HFFc6 (cell line): Measurements from ENCODE around the gene ACAN. TPM values are rescaled to one million over a fixed set of nuclear protein-coding genes. Genes with fewer than 3 reads are reported as not detected.

Experiments used
- DNase-seq: peaks from one replicate; pipeline ENCODE4 v3.0.0-alpha.2; 2018
- H3K27ac Mint-ChIP-seq: 2 replicates; pipeline ENCODE4 v1.8.0; 2020; ENCODE audit warnings: mild to moderate bottlenecking, mixed read lengths
- H3K27me3 Mint-ChIP-seq: 2 replicates; pipeline ENCODE4 v1.8.0; 2021; ENCODE audit warnings: mild to moderate bottlenecking, moderate library complexity, mixed read lengths; ENCODE audit not compliant: insufficient read depth
- H3K36me3 Mint-ChIP-seq: 2 replicates; pipeline ENCODE4 v1.8.0; 2021; ENCODE audit warnings: low read depth, mixed read lengths
- H3K4me1 Mint-ChIP-seq: 2 replicates; pipeline ENCODE4 v1.8.0; 2020; ENCODE audit warnings: low read depth, mixed read lengths
- H3K4me3 Mint-ChIP-seq: 2 replicates; pipeline ENCODE4 v1.8.0; 2020; ENCODE audit warnings: mild to moderate bottlenecking, moderate library complexity, mixed read lengths
- H3K9me3 Mint-ChIP-seq: 2 replicates; pipeline ENCODE4 v1.8.0; 2020; ENCODE audit warnings: mild to moderate bottlenecking, mixed read lengths
- total RNA-seq, 6 experiments: library from RNA; stranded (reverse); fragmentation: NEBNext Ultra II Directional; extraction: Animal tissue kit (Norgen Biotek cat#: 25700); gene quantifications; 2 replicates in 1 of 6; 3 replicates in 5 of 6; pipeline ENCODE4 v1.2.3, GENCODE V29; 2021
- TF ChIP-seq, protein P1 (sequence below): fragments of 200-600 bp; sonication (generic); IDR thresholded peaks from 2 replicates; pipeline ENCODE4 v1.5.0; 2021; ENCODE audit warnings: antibody characterized with exemption, mild to moderate bottlenecking

ACAN gene
- total RNA-seq, 6 experiments from 2014 or later, result 0.02 to 0.14 (median 0.10) TPM; not detected in 3

DNA sequence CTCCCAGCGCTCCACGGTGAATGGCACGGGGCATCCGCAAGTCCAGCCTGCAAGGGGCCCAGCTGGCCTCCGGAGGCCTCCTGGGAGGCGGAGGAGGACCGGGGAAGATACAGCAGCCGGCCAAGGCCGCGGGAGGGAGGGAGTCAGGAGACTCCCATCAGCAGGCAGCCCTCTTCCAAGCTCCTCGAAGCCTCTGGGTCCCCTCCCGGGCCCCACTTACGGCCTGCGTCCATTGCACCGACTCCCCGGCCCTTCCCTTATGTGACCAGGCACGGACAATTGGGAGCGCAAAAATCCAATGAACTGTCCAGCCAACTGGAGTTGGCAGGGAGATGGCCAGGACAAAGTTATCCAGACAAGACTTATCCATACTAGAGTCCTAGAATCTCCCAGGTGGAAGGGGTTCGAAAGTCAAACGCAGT lies 109.3 kb downstream of the ACAN start:
- Mint-ChIP-seq H3K4me1 (peaks cover 50% of the 10 kb centered on the region), H3K36me3 (peaks cover 40% of the 10 kb centered on the region), H3K27ac (peak overlapping the region; percentile 85), H3K27me3 (peaks cover 6% of the 10 kb centered on the region), H3K4me3 (peak overlapping the region; percentile 97), H3K9me3 (no peaks in the 10 kb centered on the region)
- no peak for DNase-seq
- TF ChIP-seq, protein P1, sequence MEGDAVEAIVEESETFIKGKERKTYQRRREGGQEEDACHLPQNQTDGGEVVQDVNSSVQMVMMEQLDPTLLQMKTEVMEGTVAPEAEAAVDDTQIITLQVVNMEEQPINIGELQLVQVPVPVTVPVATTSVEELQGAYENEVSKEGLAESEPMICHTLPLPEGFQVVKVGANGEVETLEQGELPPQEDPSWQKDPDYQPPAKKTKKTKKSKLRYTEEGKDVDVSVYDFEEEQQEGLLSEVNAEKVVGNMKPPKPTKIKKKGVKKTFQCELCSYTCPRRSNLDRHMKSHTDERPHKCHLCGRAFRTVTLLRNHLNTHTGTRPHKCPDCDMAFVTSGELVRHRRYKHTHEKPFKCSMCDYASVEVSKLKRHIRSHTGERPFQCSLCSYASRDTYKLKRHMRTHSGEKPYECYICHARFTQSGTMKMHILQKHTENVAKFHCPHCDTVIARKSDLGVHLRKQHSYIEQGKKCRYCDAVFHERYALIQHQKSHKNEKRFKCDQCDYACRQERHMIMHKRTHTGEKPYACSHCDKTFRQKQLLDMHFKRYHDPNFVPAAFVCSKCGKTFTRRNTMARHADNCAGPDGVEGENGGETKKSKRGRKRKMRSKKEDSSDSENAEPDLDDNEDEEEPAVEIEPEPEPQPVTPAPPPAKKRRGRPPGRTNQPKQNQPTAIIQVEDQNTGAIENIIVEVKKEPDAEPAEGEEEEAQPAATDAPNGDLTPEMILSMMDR, result no peak

GRCh38 chr15:88913017-88913849 lies 110.0 kb downstream of the ACAN start, which contains the start of gene MFGE8:
Gene MFGE8, minus strand, starts transcription at chr15:88913379. Its CDS starts 60 bp downstream, at chr15:88913319.
- peaks cover 52% of the 10 kb centered on the region for H3K4me1 Mint-ChIP-seq
- H3K27me3 Mint-ChIP-seq, result peaks cover 3% of the 10 kb centered on the region; the same call in 1 of the 2 replicates
- H3K4me3 Mint-ChIP-seq, result peak within 1 kb of the TSS; percentile 97
- no peaks in the 10 kb centered on the region for H3K9me3 Mint-ChIP-seq
- TF ChIP-seq, protein P1, result peak; percentile 58
- H3K36me3 Mint-ChIP-seq, result peaks cover 35% of the 10 kb centered on the region
- H3K27ac Mint-ChIP-seq, result peak within 1 kb of the TSS; percentile 85
- peak; percentile 71 for DNase-seq

DNA sequence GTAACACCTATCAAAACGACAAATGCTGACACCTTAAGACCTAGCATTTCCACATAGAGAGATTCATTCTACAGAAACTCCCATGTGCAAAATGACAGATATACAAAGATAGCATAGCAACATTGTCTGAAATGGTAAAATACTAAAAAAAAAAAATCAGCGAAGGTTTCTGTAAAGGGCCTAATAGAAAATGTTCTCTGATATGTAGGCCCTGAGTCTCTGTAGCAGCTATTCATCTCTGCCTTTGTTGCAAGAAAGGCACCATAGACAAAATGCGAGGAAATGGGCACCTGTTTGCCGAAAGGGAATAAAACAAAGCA lies 110.6 kb downstream of the ACAN start:
- H3K36me3 Mint-ChIP-seq, result peaks cover 32% of the 10 kb centered on the region
- peaks cover 3% of the 10 kb centered on the region; the same call in 1 of the 2 replicates for H3K27me3 Mint-ChIP-seq
- TF ChIP-seq, protein P1, result no peak
- peak overlapping the region; percentile 97 for H3K4me3 Mint-ChIP-seq
- no peaks in the 10 kb centered on the region for H3K9me3 Mint-ChIP-seq
- H3K4me1 Mint-ChIP-seq, result peaks cover 55% of the 10 kb centered on the region
- no peak for DNase-seq
- peak overlapping the region; percentile 77 for H3K27ac Mint-ChIP-seq

DNA sequence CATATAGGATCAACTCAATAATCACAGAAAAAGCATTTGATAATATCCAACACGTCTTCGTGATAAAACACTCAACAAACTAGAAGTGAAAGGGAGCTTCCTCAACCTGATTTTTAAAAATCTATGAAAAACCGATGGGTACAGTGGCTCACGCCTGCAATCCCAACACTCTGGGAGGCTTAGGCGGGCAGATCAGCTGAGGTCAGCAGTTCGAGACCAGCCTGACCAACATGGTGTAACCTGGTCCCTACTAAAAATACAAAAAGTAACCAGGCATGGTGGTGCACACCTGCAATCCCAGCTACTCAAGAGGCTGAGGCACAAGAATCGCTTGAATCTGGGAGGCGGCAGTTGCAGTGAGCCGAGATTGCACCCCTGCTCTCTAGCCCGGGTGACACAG lies 112.1 kb downstream of the ACAN start:
- H3K9me3 Mint-ChIP-seq, result no peaks in the 10 kb centered on the region

GRCh38 chr15:88917760-88918159 lies 114.5 kb downstream of the ACAN start:
- H3K27ac Mint-ChIP-seq, result no peak overlapping the region
- no peaks in the 10 kb centered on the region for H3K9me3 Mint-ChIP-seq
- H3K36me3 Mint-ChIP-seq, result no peaks in the 10 kb centered on the region
- H3K27me3 Mint-ChIP-seq, result no peaks in the 10 kb centered on the region
- DNase-seq, result no peak
- peaks cover 56% of the 10 kb centered on the region for H3K4me1 Mint-ChIP-seq
- TF ChIP-seq, protein P1, result no peak
- H3K4me3 Mint-ChIP-seq, result no peak overlapping the region

More for the DNA sequence above, 112.1 kb downstream of the ACAN start:
- Mint-ChIP-seq H3K27ac (no peak overlapping the region), H3K36me3 (peaks cover 19% of the 10 kb centered on the region), H3K27me3 (no peaks in the 10 kb centered on the region), H3K4me1 (peaks cover 55% of the 10 kb centered on the region), H3K4me3 (no peak overlapping the region)
- no peak for DNase-seq
- TF ChIP-seq, protein P1, result no peak
